GM21360 (cell line): ENCODE measurements around the gene PDE4B.
"Not testable (repeated sequence)": the region's sequence is repeated elsewhere in the genome, so short reads cannot be mapped to it uniquely, and the experiment has no call there.

Experiments used
- ATAC-seq: cut with Tn5 transposase; IDR thresholded peaks from one replicate; pipeline ENCODE4 v1.9.1; 2021; ENCODE audit warnings: mild to moderate bottlenecking, moderate library complexity; ENCODE audit not compliant: unreplicated experiment

The PDE4B gene

GRCh38 chr1:65990161-65990560 is 197.5 kb downstream of the PDE4B start:
- ATAC-seq: no peak

- no peak for ATAC-seq
Measured at GRCh38 chr1:65991694-65992093, 199.0 kb downstream of the PDE4B start.

- ATAC-seq: no peak
Measured at GRCh38 chr1:65992165-65992821, 199.6 kb downstream of the PDE4B start.

- no peak for ATAC-seq
Measured at GRCh38 chr1:65992831-65993271, 200.2 kb downstream of the PDE4B start.

- no peak for ATAC-seq
Measured at GRCh38 chr1:65994223-65994622, 201.5 kb downstream of the PDE4B start.

GRCh38 chr1:65995336-65995735 is 202.6 kb downstream of the PDE4B start:
- ATAC-seq: no peak

- ATAC-seq: no peak
Measured at GRCh38 chr1:65995928-65996327, 203.2 kb downstream of the PDE4B start.

GRCh38 chr1:65997693-65998092 is 205.0 kb downstream of the PDE4B start:
- no peak for ATAC-seq

GRCh38 chr1:65998763-65999583 is 206.3 kb downstream of the PDE4B start:
- ATAC-seq: no peak

GRCh38 chr1:66000033-66000637 is 207.4 kb downstream of the PDE4B start:
- no peak for ATAC-seq

- ATAC-seq: no peak
Measured at GRCh38 chr1:66003690-66004089, 211.0 kb downstream of the PDE4B start.

GRCh38 chr1:66006534-66006933 is 213.8 kb downstream of the PDE4B start:
- ATAC-seq: not testable (repeated sequence)

GRCh38 chr1:66012106-66012784 is 219.6 kb downstream of the PDE4B start:
- ATAC-seq: no peak

- ATAC-seq: no peak
Measured at GRCh38 chr1:66013371-66013770, 220.7 kb downstream of the PDE4B start.

- no peak for ATAC-seq
Measured at GRCh38 chr1:66022904-66023620, 230.4 kb downstream of the PDE4B start.

GRCh38 chr1:66025188-66025587 is 232.5 kb downstream of the PDE4B start:
- no peak for ATAC-seq

- no peak for ATAC-seq
Measured at GRCh38 chr1:66028035-66028434, 235.3 kb downstream of the PDE4B start.

GRCh38 chr1:66033781-66034180 is 241.1 kb downstream of the PDE4B start:
- ATAC-seq: no peak

GRCh38 chr1:66035616-66036245 is 243.0 kb downstream of the PDE4B start:
- no peak for ATAC-seq

- ATAC-seq: no peak
Measured at GRCh38 chr1:66041654-66042053, 249.0 kb downstream of the PDE4B start.
